Measurements from ENCODE around the gene ITFG2. TPM values are rescaled to one million over a fixed set of nuclear protein-coding genes. Genes with fewer than 3 reads are reported as not detected.

Gene ITFG2
- total and polyA plus RNA-seq, 2 of the 13 experiments (the other 11 are each of a cell fraction or from before 2014, with no cell fraction given): 14.8 to 15.5 TPM

GRCh38 chr12:2792671-2793500, 19.6 kb upstream of the ITFG2 start (continued):
- no peak for TF ChIP-seq ZNF564 (CRISPR knock-in tag; IDR thresholded peaks at IDR 0.05)
- TF ChIP-seq RFXAP (CRISPR knock-in tag; IDR thresholded peaks at IDR 0.05; ENCODE audit: borderline replicate concordance): no peak
- TF ChIP-seq RFX1 (IDR thresholded peaks at IDR 0.05): no peak
- TF ChIP-seq ZNF670 (CRISPR knock-in tag; IDR thresholded peaks at IDR 0.05; ENCODE audit: borderline replicate concordance): no peak
- TF ChIP-seq BATF2 (CRISPR knock-in tag; IDR thresholded peaks at IDR 0.05): 0 out of 2 replicates have a peak, but pooled peaks have one; percentile 29
- TF ChIP-seq MLLT10 (CRISPR knock-in tag; IDR thresholded peaks at IDR 0.05): no peak
- TF ChIP-seq FLYWCH1 (CRISPR knock-in tag; IDR thresholded peaks at IDR 0.05): no peak
- 0 out of 2 replicates have a peak, but pooled peaks have one; percentile 23 for TF ChIP-seq SPEN (CRISPR knock-in tag; IDR thresholded peaks at IDR 0.05; ENCODE audit: low read depth)
- no peak for TF ChIP-seq THAP9 (CRISPR knock-in tag; IDR thresholded peaks at IDR 0.05; ENCODE audit: borderline replicate concordance)
- no peak for TF ChIP-seq BRF2 (CRISPR knock-in tag; IDR thresholded peaks at IDR 0.05)
- no peak for TF ChIP-seq BCL3 (CRISPR knock-in tag; IDR thresholded peaks at IDR 0.05)
- TF ChIP-seq CERS6 (CRISPR knock-in tag; IDR thresholded peaks at IDR 0.05): no peak
- TF ChIP-seq ZNF280B (CRISPR knock-in tag; IDR thresholded peaks at IDR 0.05; ENCODE audit: borderline replicate concordance): no peak
- TF ChIP-seq ZNF121 (CRISPR knock-in tag; IDR thresholded peaks at IDR 0.05): no peak
- no peak for TF ChIP-seq ZNF569 (CRISPR knock-in tag; IDR thresholded peaks at IDR 0.05; ENCODE audit: borderline replicate concordance)
- TF ChIP-seq MNT (IDR thresholded peaks at IDR 0.05): 0 out of 2 replicates have a peak, but pooled peaks have one; percentile 8
- TF ChIP-seq GATAD2A (CRISPR knock-in tag; IDR thresholded peaks at IDR 0.05): 0 out of 2 replicates have a peak, but pooled peaks have one; percentile 24
